ENCODE measurements around the gene ZNF492. TPM values are rescaled to one million over a fixed set of nuclear protein-coding genes. Genes with fewer than 3 reads are reported as not detected.
"Not testable (repeated sequence)": the region's sequence is repeated elsewhere in the genome, so short reads cannot be mapped to it uniquely, and the experiment has no call there.

The ZNF492 gene
- total RNA-seq, 1 donor from 2014 or later: 0.29 TPM

DNA sequence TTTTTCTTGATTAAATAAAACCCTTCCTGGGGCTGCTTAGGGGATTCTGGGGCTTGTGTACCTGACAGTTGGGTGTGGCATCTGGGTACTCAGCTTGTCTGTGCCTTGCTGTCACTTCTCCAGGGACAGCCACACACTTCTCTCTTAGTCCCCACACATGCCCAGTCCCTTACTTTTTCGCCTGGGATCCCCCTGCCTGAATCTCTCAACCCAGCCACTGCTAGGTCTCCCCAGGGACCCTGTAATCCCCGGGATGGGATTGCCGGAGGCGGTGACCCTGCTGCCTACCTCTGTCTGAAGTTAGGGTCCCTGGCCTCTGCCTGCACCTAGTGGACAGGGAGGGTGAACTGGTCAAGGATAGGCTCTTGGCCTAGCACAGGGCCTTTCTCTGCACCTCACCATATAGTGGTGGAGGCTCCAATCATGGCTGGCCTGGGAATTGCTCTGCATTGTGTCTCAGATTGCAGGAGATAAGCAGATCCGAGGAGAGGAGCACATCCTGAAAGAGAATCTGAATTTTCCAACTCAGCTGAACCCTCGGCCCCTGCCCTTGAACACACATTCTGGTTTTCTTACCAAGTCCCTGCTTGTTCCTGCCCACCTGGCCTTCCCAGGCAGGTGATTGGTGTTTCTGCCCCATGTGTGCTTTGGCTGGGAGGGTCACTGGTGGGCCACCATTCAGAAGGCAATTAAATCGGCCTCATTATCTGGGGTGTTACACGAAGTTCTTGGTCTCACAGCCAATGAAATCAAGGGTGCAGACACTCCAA lies 8.7 kb upstream of the ZNF492 start:
- TF ChIP-seq, protein P1, sequence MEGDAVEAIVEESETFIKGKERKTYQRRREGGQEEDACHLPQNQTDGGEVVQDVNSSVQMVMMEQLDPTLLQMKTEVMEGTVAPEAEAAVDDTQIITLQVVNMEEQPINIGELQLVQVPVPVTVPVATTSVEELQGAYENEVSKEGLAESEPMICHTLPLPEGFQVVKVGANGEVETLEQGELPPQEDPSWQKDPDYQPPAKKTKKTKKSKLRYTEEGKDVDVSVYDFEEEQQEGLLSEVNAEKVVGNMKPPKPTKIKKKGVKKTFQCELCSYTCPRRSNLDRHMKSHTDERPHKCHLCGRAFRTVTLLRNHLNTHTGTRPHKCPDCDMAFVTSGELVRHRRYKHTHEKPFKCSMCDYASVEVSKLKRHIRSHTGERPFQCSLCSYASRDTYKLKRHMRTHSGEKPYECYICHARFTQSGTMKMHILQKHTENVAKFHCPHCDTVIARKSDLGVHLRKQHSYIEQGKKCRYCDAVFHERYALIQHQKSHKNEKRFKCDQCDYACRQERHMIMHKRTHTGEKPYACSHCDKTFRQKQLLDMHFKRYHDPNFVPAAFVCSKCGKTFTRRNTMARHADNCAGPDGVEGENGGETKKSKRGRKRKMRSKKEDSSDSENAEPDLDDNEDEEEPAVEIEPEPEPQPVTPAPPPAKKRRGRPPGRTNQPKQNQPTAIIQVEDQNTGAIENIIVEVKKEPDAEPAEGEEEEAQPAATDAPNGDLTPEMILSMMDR (IDR thresholded peaks at IDR 0.05): no peak
- Histone ChIP-seq H3K27me3 (peaks cover 11% of the 10 kb centered on the region), H3K4me1 (no peaks in the 10 kb centered on the region), H3K4me3 (no peak overlapping the region), H3K27ac (no peak overlapping the region), H3K36me3 (no peaks in the 10 kb centered on the region), H3K9me3 (no peaks in the 10 kb centered on the region)
- DNase-seq (peak; percentile 36), ATAC-seq (no peak)
- intact Hi-C loops (cut with DNase I): no loop called here

DNA sequence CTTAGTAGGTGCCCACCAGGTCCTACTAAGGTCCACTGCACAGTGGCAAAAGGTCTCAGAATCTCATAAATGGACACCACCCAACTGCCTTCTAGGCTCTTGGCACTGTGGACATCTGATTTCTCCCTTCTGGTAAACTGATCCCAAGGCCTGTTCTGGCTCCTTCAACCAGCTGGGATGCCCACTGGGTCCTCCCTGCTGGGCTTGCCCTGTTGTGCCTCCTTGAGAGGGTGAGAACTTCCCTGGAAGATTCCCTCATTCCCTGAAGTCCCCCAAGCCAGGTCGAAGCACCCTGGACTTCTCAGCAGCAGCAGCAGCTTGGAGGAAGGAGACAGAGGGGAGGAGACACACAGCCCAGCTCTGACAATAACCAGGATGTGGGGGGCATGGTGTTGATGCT lies 6.6 kb upstream of the ZNF492 start:
- H3K27me3 ChIP-seq: peaks cover 7% of the 10 kb centered on the region
- H3K36me3 ChIP-seq: no peaks in the 10 kb centered on the region
- no peak overlapping the region for H3K27ac ChIP-seq
- intact Hi-C loops (cut with DNase I): no loop called here
- DNase-seq: peak; percentile 19
- no peaks in the 10 kb centered on the region for H3K9me3 ChIP-seq
- no peak overlapping the region for H3K4me3 ChIP-seq
- H3K4me1 ChIP-seq: no peaks in the 10 kb centered on the region
- TF ChIP-seq, protein P1 (IDR thresholded peaks at IDR 0.05): no peak
- no peak for ATAC-seq

GRCh38 chr19:22628401-22628800 lies 5.7 kb upstream of the ZNF492 start:
- DNase-seq (no peak), ATAC-seq (no peak)
- intact Hi-C loops (cut with DNase I): no loop called here
- Histone ChIP-seq H3K4me1 (no peaks in the 10 kb centered on the region), H3K9me3 (no peaks in the 10 kb centered on the region), H3K36me3 (no peaks in the 10 kb centered on the region), H3K4me3 (no peak overlapping the region), H3K27me3 (peaks cover 4% of the 10 kb centered on the region), H3K27ac (no peak overlapping the region)
- TF ChIP-seq, protein P1 (IDR thresholded peaks at IDR 0.05): no peak

- Histone ChIP-seq H3K27ac (no peak overlapping the region), H3K4me1 (no peaks in the 10 kb centered on the region), H3K4me3 (peak overlapping the region; percentile 76), H3K27me3 (no peaks in the 10 kb centered on the region), H3K36me3 (no peaks in the 10 kb centered on the region), H3K9me3 (no peaks in the 10 kb centered on the region)
- DNase-seq (no peak), ATAC-seq (no peak)
- intact Hi-C loops (cut with DNase I): no loop called here
- TF ChIP-seq, protein P1 (IDR thresholded peaks at IDR 0.05): no peak
Measured at GRCh38 chr19:22634450-22634827, 315 bp downstream of the ZNF492 start.

DNA sequence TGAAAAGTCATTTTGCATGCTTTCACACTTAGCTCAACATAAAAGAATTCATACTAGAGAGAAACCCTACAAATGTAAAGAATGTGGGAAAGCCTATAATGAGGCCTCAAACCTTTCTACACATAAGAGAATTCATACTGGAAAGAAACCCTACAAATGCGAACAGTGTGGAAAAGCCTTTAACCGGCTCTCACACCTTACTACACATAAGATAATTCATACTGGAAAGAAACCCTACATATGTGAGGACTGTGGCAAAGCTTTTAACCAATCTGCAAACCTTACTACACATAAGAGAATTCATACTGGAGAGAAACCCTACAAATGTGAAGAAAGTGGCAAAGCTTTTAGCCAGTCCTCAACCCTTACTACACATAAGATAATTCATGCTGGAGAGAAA lies 51.4 kb downstream of the ZNF492 start:
- ATAC-seq; H3K4me3 ChIP-seq; H3K27ac ChIP-seq; H3K4me1 ChIP-seq; H3K27me3 ChIP-seq; intact Hi-C loops (cut with DNase I); H3K36me3 ChIP-seq; DNase-seq: not testable (repeated sequence)
- peaks cover 38% of the 10 kb centered on the region for H3K9me3 ChIP-seq

- H3K36me3 ChIP-seq; H3K27ac ChIP-seq; H3K4me1 ChIP-seq; DNase-seq; H3K27me3 ChIP-seq; ATAC-seq; H3K4me3 ChIP-seq; intact Hi-C loops (cut with DNase I): not testable (repeated sequence)
- peaks cover 20% of the 10 kb centered on the region for H3K9me3 ChIP-seq
Measured at GRCh38 chr19:22702661-22703060, 68.5 kb downstream of the ZNF492 start.

DNA sequence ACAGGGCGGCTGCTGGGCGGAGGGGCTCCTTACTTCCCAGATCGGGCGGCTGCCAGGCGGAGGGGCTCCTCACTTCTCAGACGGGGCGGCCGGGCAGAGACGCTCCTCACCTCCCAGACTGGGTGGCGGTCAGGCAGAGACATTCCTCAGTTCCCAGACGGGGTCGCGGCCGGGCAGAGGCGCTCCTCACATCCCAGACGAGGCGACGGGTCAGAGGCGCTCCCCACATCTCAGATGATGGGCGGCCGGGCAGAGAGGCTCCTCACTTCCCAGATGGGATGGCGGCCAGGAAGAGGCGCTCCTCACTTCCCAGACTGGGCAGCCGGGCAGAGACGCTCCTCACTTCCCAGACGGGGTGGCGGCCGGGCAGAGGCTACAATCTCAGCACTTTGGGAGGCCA lies 69.0 kb downstream of the ZNF492 start:
- H3K27ac ChIP-seq; H3K36me3 ChIP-seq; intact Hi-C loops (cut with DNase I); DNase-seq; H3K27me3 ChIP-seq; H3K4me1 ChIP-seq; H3K4me3 ChIP-seq; ATAC-seq: not testable (repeated sequence)
- peaks cover 20% of the 10 kb centered on the region for H3K9me3 ChIP-seq

Measured in upper lobe of right lung (tissue), 1 donor.